H1 (cell line): ENCODE data around the gene CENPC. TPM values are rescaled to one million over a fixed set of nuclear protein-coding genes. Genes with fewer than 3 reads are reported as not detected.
"Not testable (repeated sequence)": the region's sequence is repeated elsewhere in the genome, so short reads cannot be mapped to it uniquely, and the experiment has no call there.

Experiments
- CTCF ChIA-PET: fragments of 300-600 bp; sonication (Branson Sonifier 250); formaldehyde crosslinking; loops from one replicate; lab custom pipeline; 2021; ENCODE audit not compliant: partially characterized antibody; lab: Charles Lee
- POLR2A ChIA-PET: fragments of 300-600 bp; sonication (Branson Sonifier 250); formaldehyde crosslinking; loops from one replicate; lab custom pipeline; 2021; ENCODE audit warnings: inconsistent platforms; ENCODE audit not compliant: partially characterized antibody; lab: Charles Lee
- DNase-seq, 2 experiments: peaks; one replicate each; pipeline versions ENCODE4 v3.0.0 to v3.0.0-alpha.2; 2010 to 2022; ENCODE audit warnings: low spot score in 2 of 2, low read depth in 1 of 2, mixed read lengths in 1 of 2
- FAIRE-seq: peaks from 2 replicates; lab custom pipeline; 2011; peaks lifted over from hg19 to GRCh38; lab: Jason Lieb, UNC
- H2AFZ ChIP-seq: 2 replicates; pipeline ENCODE4 v1.8.1; 2012; ENCODE audit warnings: low read length, inconsistent platforms
- H2AK5ac ChIP-seq: 2 replicates; pipeline ENCODE4 v1.6.1; 2013; ENCODE audit warnings: low read depth, low read length
- H2BK120ac ChIP-seq: replicated peaks from 2 replicates; pipeline ENCODE3; 2013; ENCODE audit warnings: low read depth, low read length, inconsistent platforms
- H2BK12ac ChIP-seq: 2 replicates; pipeline ENCODE4 v1.6.1; 2013; ENCODE audit warnings: low read depth, low read length
- H2BK15ac ChIP-seq: 2 replicates; pipeline ENCODE4 v1.6.1; 2013; ENCODE audit warnings: low read length
- H2BK20ac ChIP-seq: 2 replicates; pipeline ENCODE4 v1.6.1; 2013; ENCODE audit warnings: low read length
- H2BK5ac ChIP-seq: 2 replicates; pipeline ENCODE4 v1.6.1; 2013; ENCODE audit warnings: low read depth, low read length
- H3K14ac ChIP-seq: 2 replicates; pipeline ENCODE4 v1.6.1; 2013; ENCODE audit warnings: inconsistent platforms; ENCODE audit not compliant: insufficient read length
- H3K18ac ChIP-seq: 2 replicates; pipeline ENCODE4 v1.6.1; 2013; ENCODE audit warnings: low read length; ENCODE audit errors: extremely low read depth
- H3K23ac ChIP-seq: 2 replicates; pipeline ENCODE4 v1.6.1; 2013; ENCODE audit warnings: inconsistent platforms; ENCODE audit not compliant: insufficient read length
- H3K23me2 ChIP-seq: 2 replicates; pipeline ENCODE4 v1.6.1; 2013; ENCODE audit warnings: low read depth, low read length
- H3K27ac ChIP-seq: 2 replicates; pipeline ENCODE4 v1.6.1; 2011; ENCODE audit warnings: low read depth, low read length, inconsistent platforms
- H3K27me3 ChIP-seq, 4 experiments: replicated peaks in 1 of 4; 1 replicate in 1 of 4; 2 replicates in 3 of 4; pipeline versions ENCODE4 v1.6.1 to v1.8.1; 2011 to 2013; ENCODE audit warnings: low read length in 3 of 4, mild to moderate bottlenecking in 3 of 4, inconsistent platforms in 2 of 4, mixed read lengths in 2 of 4, moderate library complexity in 1 of 4; ENCODE audit not compliant: control insufficient read depth in 3 of 4, insufficient read depth in 3 of 4; ENCODE audit errors: extremely low read depth in 1 of 4
- H3K36me3 ChIP-seq, 4 experiments: 2 replicates each; pipeline versions ENCODE4 v1.6.1 to v1.8.1; 2011 to 2013; ENCODE audit warnings: mild to moderate bottlenecking in 4 of 4, low read length in 3 of 4, moderate library complexity in 2 of 4, control low read depth in 1 of 4, inconsistent platforms in 1 of 4; ENCODE audit not compliant: insufficient read depth in 4 of 4, control insufficient read depth in 2 of 4
- H3K4ac ChIP-seq: replicated peaks from 2 replicates; pipeline ENCODE3; 2013; ENCODE audit warnings: low read length, low read depth, mixed read lengths, inconsistent platforms; ENCODE audit not compliant: insufficient read length
- H3K4me1 ChIP-seq, 4 experiments: replicated peaks in 1 of 4; 1 replicate in 1 of 4; 2 replicates in 3 of 4; pipeline versions ENCODE4 v1.6.1 to v1.8.1; 2011 to 2013; ENCODE audit warnings: low read length in 3 of 4, inconsistent platforms in 2 of 4, mixed read lengths in 1 of 4; ENCODE audit not compliant: insufficient read depth in 4 of 4, control insufficient read depth in 3 of 4
- H3K4me2 ChIP-seq, 2 experiments: 2 replicates each; pipeline versions ENCODE4 v1.6.1 to v1.8.1; 2011 to 2013; ENCODE audit warnings: low read depth in 2 of 2, low read length in 2 of 2, control low read depth in 1 of 2, inconsistent platforms in 1 of 2, mild to moderate bottlenecking in 1 of 2; ENCODE audit not compliant: insufficient read depth in 1 of 2
- H3K4me3 ChIP-seq, 4 experiments: fragments of 200-600, 300-600 bp in 1 of 4; sonication (generic), shearing (Covaris generic), sonication (Bioruptor Twin) in 1 of 4; 2 replicates each; pipeline versions ENCODE4 v1.5.1 to v1.8.1; 2011 to 2016; ENCODE audit warnings: low read length in 4 of 4, low read depth in 3 of 4, control low read depth in 2 of 4, inconsistent platforms in 2 of 4, mild to moderate bottlenecking in 2 of 4, mixed read lengths in 1 of 4, moderate library complexity in 1 of 4; ENCODE audit not compliant: insufficient read depth in 2 of 4; ENCODE audit errors: extremely low read depth in 1 of 4
- H3K56ac ChIP-seq: replicated peaks from 2 replicates; pipeline ENCODE3; 2013; ENCODE audit warnings: low read depth, mild to moderate bottlenecking, mixed read lengths, low read length, inconsistent platforms; ENCODE audit not compliant: insufficient read length
- H3K79me1 ChIP-seq: 2 replicates; pipeline ENCODE4 v1.6.1; 2013; ENCODE audit warnings: low read depth, low read length, control low read depth
- H3K79me2 ChIP-seq, 2 experiments: 2 replicates each; pipeline versions ENCODE4 v1.6.1 to v1.8.1; 2012 to 2013; ENCODE audit warnings: low read length in 2 of 2, mild to moderate bottlenecking in 2 of 2, inconsistent platforms in 1 of 2; ENCODE audit not compliant: insufficient read depth in 2 of 2, control insufficient read depth in 1 of 2
- H3K9ac ChIP-seq, 4 experiments: replicated peaks in 1 of 4; 1 replicate in 1 of 4; 2 replicates in 3 of 4; pipeline versions ENCODE4 v1.6.1 to v1.8.1; 2011 to 2013; ENCODE audit warnings: low read depth in 3 of 4, low read length in 3 of 4, control low read depth in 2 of 4, mild to moderate bottlenecking in 2 of 4, moderate library complexity in 2 of 4, inconsistent platforms in 1 of 4; ENCODE audit errors: extremely low read depth in 1 of 4
- H3K9me3 ChIP-seq, 2 experiments: 2 replicates each; pipeline versions ENCODE4 v1.6.1 to v1.8.1; 2012 to 2013; ENCODE audit warnings: mild to moderate bottlenecking in 2 of 2, moderate library complexity in 2 of 2, control low read depth in 1 of 2, inconsistent platforms in 1 of 2, low read depth in 1 of 2, low read length in 1 of 2, mixed read lengths in 1 of 2; ENCODE audit not compliant: insufficient read depth in 2 of 2
- H4K20me1 ChIP-seq, 2 experiments: replicated peaks in 1 of 2; 2 replicates each; pipeline versions ENCODE3 to v1.8.1; 2011 to 2013; ENCODE audit warnings: inconsistent platforms in 2 of 2, low read length in 2 of 2, mild to moderate bottlenecking in 1 of 2; ENCODE audit not compliant: insufficient read depth in 2 of 2, control insufficient read depth in 1 of 2
- H4K5ac ChIP-seq: 2 replicates; pipeline ENCODE4 v1.6.1; 2013; ENCODE audit warnings: low read length, low read depth, mixed read lengths, inconsistent platforms; ENCODE audit not compliant: insufficient read length
- H4K8ac ChIP-seq: 2 replicates; pipeline ENCODE4 v1.8.0; 2013; ENCODE audit warnings: mild to moderate bottlenecking, moderate library complexity, low read length, inconsistent platforms; ENCODE audit not compliant: insufficient read depth; ENCODE audit errors: extremely low read depth
- H4K91ac ChIP-seq: replicated peaks from 2 replicates; pipeline ENCODE3; 2013; ENCODE audit warnings: low read length, mixed read lengths, inconsistent platforms; ENCODE audit not compliant: insufficient read length
- WGBS, 2 experiments: shearing (Covaris generic) in 1 of 2; methylation state at CpG; one replicate each; pipeline versions ENCODE4 v1.1.6 to v1.1.7; 2013 to 2015; ENCODE audit warnings: low lambda C conversion rate in 2 of 2, mixed read lengths in 2 of 2, inconsistent platforms in 1 of 2, low coverage in 1 of 2, missing lambda C conversion rate in 1 of 2; ENCODE audit not compliant: insufficient replicate concordance in 2 of 2, insufficient coverage in 1 of 2, insufficient read length in 1 of 2; ENCODE audit errors: extremely low coverage in 1 of 2, missing lambda C conversion rate in 1 of 2; 5-methylcytosine and 5-hydroxymethylcytosine counted together
- polyA plus RNA-seq, 7 experiments: library from polyadenylated mRNA; depleted of rRNA in 3 of 7; stranded (reverse) in 5 of 7; unstranded in 2 of 7; fragments of >200 nt in 5 of 7; fragments of 200-250 nt in 2 of 7; gene quantifications; 1 replicate in 5 of 7; 2 replicates in 1 of 7; 4 replicates in 1 of 7; pipeline versions ENCODE4 v1.2.1 to v1.2.3, GENCODE V29; 2011 to 2013; ENCODE audit warnings: missing spikeins in 2 of 7, mixed read lengths in 2 of 7
- total RNA-seq: library from RNA; stranded (reverse); fragmentation: NEBNext Ultra II Directional; extraction: Animal tissue kit (Norgen Biotek cat#: 25700); gene quantifications from 2 replicates; pipeline ENCODE4 v1.2.1, GENCODE V29; 2021

CENPC gene
- total and polyA plus RNA-seq, 2 of the 8 experiments (the other 6 are each of a cell fraction or from before 2014, with no cell fraction given): 2.8 to 15.7 TPM

DNA sequence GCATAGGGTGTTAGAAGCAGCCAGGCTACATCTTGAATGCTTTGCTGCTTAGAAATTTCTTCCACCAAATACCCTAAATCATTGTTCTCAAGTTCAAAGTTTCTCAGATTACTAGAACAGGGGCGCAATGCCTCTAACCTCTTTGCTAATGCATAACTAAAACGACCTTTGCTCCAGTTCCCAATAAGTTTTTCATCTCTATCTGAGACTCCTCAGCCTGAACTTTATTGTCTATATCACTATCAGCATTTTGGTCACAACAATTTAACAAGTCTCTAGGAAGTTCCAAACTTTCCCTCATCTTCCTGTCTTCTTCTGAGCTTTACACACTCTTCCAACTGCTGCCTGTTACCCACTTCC, 92.5 kb downstream of the CENPC start:
- H2BK5ac ChIP-seq, H2AFZ ChIP-seq, H3K4me1 ChIP-seq, H2BK12ac ChIP-seq, H2AK5ac ChIP-seq, H2BK120ac ChIP-seq, H3K4me2 ChIP-seq, H3K79me1 ChIP-seq, H3K9me3 ChIP-seq, H4K5ac ChIP-seq, H3K27me3 ChIP-seq, POLR2A ChIA-PET, CTCF ChIA-PET, H4K91ac ChIP-seq, H3K79me2 ChIP-seq, H3K56ac ChIP-seq, H2BK15ac ChIP-seq, H4K8ac ChIP-seq, FAIRE-seq, H3K4ac ChIP-seq, H3K18ac ChIP-seq, H2BK20ac ChIP-seq, H3K27ac ChIP-seq, H3K9ac ChIP-seq, H3K4me3 ChIP-seq, DNase-seq, H3K23ac ChIP-seq, H4K20me1 ChIP-seq, H3K36me3 ChIP-seq, H3K14ac ChIP-seq, H3K23me2 ChIP-seq: not testable (repeated sequence)
- 92% methylated on average over 2 of the region's 2 CpGs; no CpG with 5 or more reads in 1 of the 2 experiments for WGBS, 2 experiments
